GM19239 (cell line): ENCODE data around the gene CABCOCO1.

Experiments
- DNase-seq: peaks from one replicate; pipeline ENCODE4 v3.0.0; 2011; ENCODE audit warnings: low spot score; ENCODE audit not compliant: insufficient read length
- FAIRE-seq: peaks from 2 replicates; lab custom pipeline; 2011; peaks lifted over from hg19 to GRCh38; lab: Jason Lieb, UNC

Gene CABCOCO1

DNA sequence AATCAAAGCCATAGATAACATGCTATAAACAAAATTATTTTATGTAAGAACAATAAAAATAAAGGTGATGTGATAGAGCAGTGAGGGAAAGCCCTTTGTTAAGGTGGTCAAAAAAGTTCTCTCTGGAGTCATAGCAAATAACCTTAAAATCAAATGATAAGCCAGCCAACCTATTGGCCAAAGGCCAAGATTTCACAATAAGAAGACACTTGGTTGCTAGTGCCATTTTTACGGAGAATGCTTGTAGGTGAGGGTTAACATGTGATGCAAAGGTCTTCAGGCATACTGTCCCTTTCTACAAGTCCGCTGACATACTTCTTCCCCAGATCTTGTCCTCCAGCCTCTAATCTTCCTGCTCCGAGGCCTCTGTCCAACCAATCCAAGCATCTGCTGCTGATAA, 140.5 kb downstream of the CABCOCO1 start:
- DNase-seq (no peak), FAIRE-seq (no peak)

DNA sequence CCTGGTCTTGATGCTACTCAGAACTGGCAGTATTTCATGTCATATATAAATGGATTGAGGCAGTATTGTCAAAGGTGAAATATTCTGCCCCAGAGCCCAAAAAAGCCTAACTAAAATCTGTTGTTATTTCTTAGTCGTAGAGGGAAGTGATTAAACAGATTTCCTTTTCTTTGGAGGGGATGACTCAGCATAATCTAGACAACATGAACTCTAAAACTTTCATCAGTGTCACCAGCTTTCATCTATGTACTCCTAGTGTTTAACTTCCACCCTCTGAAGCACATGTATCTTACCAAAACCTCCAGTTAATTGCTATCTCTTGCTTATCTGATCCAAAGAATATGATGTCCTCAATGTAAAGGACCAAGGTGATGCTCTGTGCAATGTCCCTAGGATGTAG, 141.7 kb downstream of the CABCOCO1 start:
- no peak for DNase-seq
- FAIRE-seq = no peak

DNA sequence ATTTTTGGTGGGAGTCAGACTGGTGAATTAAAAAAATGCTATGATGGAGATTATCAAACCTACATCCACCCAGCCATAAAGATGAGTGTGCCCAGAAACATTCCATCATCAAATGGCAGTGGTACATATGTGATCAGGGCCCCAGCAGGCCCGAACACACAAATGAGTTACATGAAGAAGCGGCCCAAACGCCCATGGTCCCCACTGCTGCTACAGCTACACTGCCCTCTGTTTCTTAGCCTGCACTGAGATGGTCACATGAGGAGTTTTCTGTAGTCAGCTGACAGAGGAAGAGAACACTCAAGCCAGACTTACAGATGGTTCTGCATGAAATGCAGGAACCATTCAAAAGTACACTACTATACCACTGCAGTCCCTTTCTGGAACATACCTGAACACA, 142.4 kb downstream of the CABCOCO1 start:
- FAIRE-seq = no peak
- DNase-seq = no peak

DNA sequence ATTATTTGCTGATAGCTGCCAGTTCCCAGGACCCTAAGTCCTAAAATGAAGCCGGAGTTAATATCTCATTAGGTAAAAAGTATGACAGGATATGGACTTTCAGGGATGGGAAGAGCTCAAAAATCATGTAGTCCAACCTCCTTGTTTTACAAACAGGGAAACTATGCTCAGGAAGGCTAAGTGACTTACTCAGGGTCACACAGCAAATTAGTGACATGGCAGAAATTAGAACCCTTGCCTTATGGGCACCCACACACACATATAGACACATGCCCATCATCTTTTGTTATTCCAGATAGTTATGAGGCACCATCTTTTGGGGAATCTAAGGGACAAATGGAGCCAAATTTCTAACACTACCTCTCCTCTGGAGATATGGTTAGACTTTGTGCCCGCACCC, 147.5 kb downstream of the CABCOCO1 start:
- FAIRE-seq (no peak), DNase-seq (no peak)

DNA sequence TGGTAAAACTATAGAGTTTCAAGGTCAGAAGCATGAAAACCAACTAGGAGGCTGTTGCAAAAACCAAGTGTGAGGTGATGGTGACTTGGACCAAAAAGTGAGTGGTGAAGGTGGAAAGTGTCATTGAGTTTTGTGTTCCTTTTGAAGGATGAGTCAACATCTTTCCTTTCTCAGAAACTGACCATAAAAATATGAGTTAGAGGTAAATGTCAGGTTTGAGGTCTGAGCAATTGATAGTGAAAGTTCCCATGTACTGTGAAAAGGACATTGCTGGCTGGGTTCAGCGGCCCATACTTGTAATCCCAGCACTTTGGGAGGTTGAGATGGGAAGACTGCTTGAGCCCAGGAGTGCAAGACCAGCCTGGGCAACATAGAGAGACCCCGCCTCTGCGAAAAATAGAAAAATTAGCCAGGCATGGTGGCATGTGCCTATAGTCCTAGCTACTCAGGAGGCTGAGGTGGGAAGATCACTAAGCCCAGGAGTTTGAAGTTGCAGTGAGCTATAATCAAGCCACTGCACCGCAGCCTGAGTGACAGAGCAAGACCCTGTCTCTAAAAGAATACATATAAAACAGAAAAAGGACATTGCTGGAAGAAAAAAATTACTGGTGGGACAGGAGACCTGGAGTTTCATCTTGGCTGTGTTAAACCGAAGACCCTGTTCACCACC, 149.5 kb downstream of the CABCOCO1 start:
- DNase-seq = no peak
- no peak for FAIRE-seq

DNA sequence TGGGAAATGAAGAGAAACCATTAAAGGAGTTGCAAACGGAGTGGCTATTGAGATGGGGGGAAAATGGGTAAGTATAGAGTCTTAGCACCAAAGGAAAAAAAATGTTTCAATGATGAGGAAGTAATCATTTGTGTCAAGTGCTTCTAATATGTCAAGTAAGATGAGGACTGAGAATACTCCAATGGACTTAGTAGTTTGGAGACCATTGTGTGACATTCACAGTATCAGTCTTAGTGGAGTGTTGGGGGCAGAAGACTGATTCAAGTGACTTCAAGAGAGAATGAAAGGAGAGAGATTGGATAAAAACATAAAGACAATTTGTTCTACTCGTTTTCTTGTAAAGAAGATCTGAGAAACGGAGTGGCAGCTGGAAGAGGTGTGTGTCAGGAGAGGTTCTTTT, 150.2 kb downstream of the CABCOCO1 start:
- FAIRE-seq = no peak
- no peak for DNase-seq

DNA sequence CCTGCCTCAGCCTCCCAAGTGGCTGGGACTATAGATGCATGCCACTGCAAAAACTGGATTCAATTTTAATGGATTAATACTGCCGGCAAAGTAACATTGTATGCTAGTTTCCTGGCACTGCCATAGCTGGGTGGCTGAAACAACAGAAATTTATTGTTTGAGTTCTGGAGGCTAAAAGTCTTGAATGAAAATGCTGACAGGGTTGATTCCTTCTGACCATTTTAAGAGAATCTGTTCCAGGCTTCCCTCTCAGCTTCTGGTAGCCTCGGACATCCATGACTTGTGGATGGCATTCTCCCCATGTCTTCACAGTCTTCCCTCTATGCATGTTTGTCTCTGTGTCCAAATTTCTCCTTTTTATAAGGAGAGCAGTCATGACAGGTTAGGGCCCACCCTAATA, 151.4 kb downstream of the CABCOCO1 start:
- DNase-seq (no peak), FAIRE-seq (no peak)

DNA sequence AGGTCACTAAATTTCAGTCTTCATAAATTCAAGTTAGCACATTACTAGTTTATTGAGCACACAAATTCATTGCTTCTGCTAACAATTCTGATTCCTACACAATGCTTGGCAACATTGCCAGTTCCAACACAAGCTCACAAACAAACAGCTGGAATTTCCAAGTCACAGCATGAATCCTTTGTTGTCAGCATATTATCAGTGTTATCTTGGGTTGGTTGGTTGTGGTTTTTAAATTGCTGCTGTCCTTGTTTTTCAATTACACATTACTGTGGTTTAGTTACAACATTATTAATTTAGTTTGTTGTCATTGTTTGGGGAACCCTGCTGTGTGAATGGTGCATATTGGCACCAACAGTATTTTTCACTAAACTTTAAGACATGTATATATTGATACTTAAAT, 152.8 kb downstream of the CABCOCO1 start:
- DNase-seq (no peak), FAIRE-seq (no peak)
